ENCODE results near the gene SERF2. TPM values are rescaled to one million over a fixed set of nuclear protein-coding genes. Genes with fewer than 3 reads are reported as not detected.
A peak's percentile ranks its signal among the peaks of the same experiment; 100 is the strongest.

Gene SERF2
- polyA plus RNA-seq, 1 donor from 2014 or later = 726 TPM

DNA sequence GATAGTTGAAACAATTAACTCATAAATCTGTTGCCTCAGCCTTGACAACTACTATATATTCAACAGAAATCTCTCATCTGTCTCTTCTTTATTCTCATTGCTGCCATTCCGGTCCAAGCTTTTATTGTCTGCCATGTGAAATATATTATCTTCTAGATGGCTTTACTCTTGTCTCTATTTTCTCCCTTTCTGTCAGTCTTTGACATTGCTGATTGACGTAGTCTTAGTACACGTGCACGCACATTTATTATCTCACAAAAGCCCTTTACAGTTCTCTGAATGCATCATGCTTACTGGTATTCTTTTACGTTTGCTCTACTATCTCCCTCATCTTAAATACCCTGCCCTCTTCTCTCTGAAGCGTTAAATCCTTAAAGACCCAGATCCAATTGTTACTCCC, 40.2 kb upstream of the SERF2 start:
- Histone ChIP-seq H3K79me2 (replicated peaks; ENCODE audit: insufficient read depth, low read length) (peaks cover 53% of the 10 kb centered on the region), H2AFZ (ENCODE audit: low read depth, low read length) (no peak overlapping the region), H3K9me2 (ENCODE audit: insufficient read depth, low read length) (no peaks in the 10 kb centered on the region), H4K20me1 (ENCODE audit: insufficient read depth) (no peaks in the 10 kb centered on the region), H3K27me3 (ENCODE audit: insufficient read depth, low read depth, low read length) (no peaks in the 10 kb centered on the region), H3K4me3 (ENCODE audit: low read length) (peak overlapping the region; percentile 57), H3K27ac (ENCODE audit: low read length) (peak overlapping the region; percentile 83), H3F3A (ENCODE audit: insufficient read depth, low read length, poor library complexity, severe bottlenecking) (no peaks in the 10 kb centered on the region), H3K4me2 (ENCODE audit: low read length) (peak overlapping the region; percentile 51), H3K36me3 (ENCODE audit: insufficient read depth, low read length) (no peaks in the 10 kb centered on the region), H3K9ac (ENCODE audit: low read length) (peak overlapping the region; percentile 52), H3K9me3 (ENCODE audit: low read length) (no peaks in the 10 kb centered on the region)
- peak; percentile 56 for TF ChIP-seq POLR2AphosphoS5 (IDR thresholded peaks at IDR 0.05)
- no peak for TF ChIP-seq EZH2 (IDR thresholded peaks at IDR 0.05; ENCODE audit: borderline replicate concordance, insufficient read depth, low read length, poor library complexity, severe bottlenecking)
- peak; percentile 66 for TF ChIP-seq MXI1 (conservative IDR thresholded peaks at IDR 0.05; ENCODE audit: poor library complexity, severe bottlenecking)
- no peak for TF ChIP-seq TAF1 (IDR thresholded peaks at IDR 0.05; ENCODE audit: low read depth)
- peak; percentile 89 for TF ChIP-seq EP300 (conservative IDR thresholded peaks at IDR 0.05; ENCODE audit: poor library complexity, severe bottlenecking)

DNA sequence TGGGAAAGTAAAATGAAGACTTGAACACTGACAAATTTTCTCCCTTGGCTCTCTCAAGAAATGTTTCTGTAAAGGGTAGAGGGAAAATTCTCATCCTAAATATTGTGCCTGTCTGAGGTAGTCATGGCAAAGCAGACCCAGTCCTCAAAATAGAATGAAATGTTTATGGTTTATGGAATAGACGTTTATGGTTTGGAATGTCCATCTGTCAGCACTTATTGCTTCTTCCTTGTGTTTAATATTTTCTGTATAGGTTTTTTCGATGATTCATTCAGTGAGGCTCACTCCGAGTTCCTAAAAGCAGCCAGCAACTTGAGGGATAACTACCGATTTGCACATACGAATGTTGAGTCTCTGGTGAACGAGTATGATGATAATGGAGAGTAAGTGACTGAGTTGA, 29.3 kb upstream of the SERF2 start:
- Histone ChIP-seq H2AFZ (ENCODE audit: low read depth, low read length) (no peak overlapping the region), H3K4me2 (ENCODE audit: low read length) (no peak overlapping the region), H3K36me3 (ENCODE audit: insufficient read depth, low read length) (no peaks in the 10 kb centered on the region), H3K9me2 (ENCODE audit: insufficient read depth, low read length) (no peaks in the 10 kb centered on the region), H3K9ac (ENCODE audit: low read length) (no peak overlapping the region), H4K20me1 (ENCODE audit: insufficient read depth) (no peaks in the 10 kb centered on the region), H3K27me3 (ENCODE audit: insufficient read depth, low read depth, low read length) (no peaks in the 10 kb centered on the region), H3K4me3 (ENCODE audit: low read length) (no peak overlapping the region), H3K9me3 (ENCODE audit: low read length) (no peaks in the 10 kb centered on the region), H3K27ac (ENCODE audit: low read length) (no peak overlapping the region), H3K79me2 (replicated peaks; ENCODE audit: insufficient read depth, low read length) (no peaks in the 10 kb centered on the region), H3F3A (ENCODE audit: insufficient read depth, low read length, poor library complexity, severe bottlenecking) (no peaks in the 10 kb centered on the region)
- TF ChIP-seq TAF1 (IDR thresholded peaks at IDR 0.05; ENCODE audit: low read depth) (no peak), EP300 (conservative IDR thresholded peaks at IDR 0.05; ENCODE audit: poor library complexity, severe bottlenecking) (no peak), POLR2AphosphoS5 (IDR thresholded peaks at IDR 0.05) (no peak), MXI1 (conservative IDR thresholded peaks at IDR 0.05; ENCODE audit: poor library complexity, severe bottlenecking) (no peak), EZH2 (IDR thresholded peaks at IDR 0.05; ENCODE audit: borderline replicate concordance, insufficient read depth, low read length, poor library complexity, severe bottlenecking) (no peak), SMC3 (conservative IDR thresholded peaks at IDR 0.05; ENCODE audit: poor library complexity) (no peak), RAD21 (conservative IDR thresholded peaks at IDR 0.05) (no peak)
- TF ChIP-seq, protein P1, sequence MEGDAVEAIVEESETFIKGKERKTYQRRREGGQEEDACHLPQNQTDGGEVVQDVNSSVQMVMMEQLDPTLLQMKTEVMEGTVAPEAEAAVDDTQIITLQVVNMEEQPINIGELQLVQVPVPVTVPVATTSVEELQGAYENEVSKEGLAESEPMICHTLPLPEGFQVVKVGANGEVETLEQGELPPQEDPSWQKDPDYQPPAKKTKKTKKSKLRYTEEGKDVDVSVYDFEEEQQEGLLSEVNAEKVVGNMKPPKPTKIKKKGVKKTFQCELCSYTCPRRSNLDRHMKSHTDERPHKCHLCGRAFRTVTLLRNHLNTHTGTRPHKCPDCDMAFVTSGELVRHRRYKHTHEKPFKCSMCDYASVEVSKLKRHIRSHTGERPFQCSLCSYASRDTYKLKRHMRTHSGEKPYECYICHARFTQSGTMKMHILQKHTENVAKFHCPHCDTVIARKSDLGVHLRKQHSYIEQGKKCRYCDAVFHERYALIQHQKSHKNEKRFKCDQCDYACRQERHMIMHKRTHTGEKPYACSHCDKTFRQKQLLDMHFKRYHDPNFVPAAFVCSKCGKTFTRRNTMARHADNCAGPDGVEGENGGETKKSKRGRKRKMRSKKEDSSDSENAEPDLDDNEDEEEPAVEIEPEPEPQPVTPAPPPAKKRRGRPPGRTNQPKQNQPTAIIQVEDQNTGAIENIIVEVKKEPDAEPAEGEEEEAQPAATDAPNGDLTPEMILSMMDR (IDR thresholded peaks at IDR 0.05; ENCODE audit: poor library complexity, severe bottlenecking) = no peak
- TF ChIP-seq, protein P2, sequence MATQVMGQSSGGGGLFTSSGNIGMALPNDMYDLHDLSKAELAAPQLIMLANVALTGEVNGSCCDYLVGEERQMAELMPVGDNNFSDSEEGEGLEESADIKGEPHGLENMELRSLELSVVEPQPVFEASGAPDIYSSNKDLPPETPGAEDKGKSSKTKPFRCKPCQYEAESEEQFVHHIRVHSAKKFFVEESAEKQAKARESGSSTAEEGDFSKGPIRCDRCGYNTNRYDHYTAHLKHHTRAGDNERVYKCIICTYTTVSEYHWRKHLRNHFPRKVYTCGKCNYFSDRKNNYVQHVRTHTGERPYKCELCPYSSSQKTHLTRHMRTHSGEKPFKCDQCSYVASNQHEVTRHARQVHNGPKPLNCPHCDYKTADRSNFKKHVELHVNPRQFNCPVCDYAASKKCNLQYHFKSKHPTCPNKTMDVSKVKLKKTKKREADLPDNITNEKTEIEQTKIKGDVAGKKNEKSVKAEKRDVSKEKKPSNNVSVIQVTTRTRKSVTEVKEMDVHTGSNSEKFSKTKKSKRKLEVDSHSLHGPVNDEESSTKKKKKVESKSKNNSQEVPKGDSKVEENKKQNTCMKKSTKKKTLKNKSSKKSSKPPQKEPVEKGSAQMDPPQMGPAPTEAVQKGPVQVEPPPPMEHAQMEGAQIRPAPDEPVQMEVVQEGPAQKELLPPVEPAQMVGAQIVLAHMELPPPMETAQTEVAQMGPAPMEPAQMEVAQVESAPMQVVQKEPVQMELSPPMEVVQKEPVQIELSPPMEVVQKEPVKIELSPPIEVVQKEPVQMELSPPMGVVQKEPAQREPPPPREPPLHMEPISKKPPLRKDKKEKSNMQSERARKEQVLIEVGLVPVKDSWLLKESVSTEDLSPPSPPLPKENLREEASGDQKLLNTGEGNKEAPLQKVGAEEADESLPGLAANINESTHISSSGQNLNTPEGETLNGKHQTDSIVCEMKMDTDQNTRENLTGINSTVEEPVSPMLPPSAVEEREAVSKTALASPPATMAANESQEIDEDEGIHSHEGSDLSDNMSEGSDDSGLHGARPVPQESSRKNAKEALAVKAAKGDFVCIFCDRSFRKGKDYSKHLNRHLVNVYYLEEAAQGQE (IDR thresholded peaks at IDR 0.05; ENCODE audit: borderline replicate concordance) = no peak

Measured in neural cell (in vitro differentiated cells).